WTC11 (cell line): ENCODE results near the gene NSMF. TPM values are rescaled to one million over a fixed set of nuclear protein-coding genes. Genes with fewer than 3 reads are reported as not detected.

Source experiments
- CREB1 ChIP-seq: sonication (generic); formaldehyde crosslinking; IDR thresholded peaks from 2 replicates; pipeline ENCODE4 v1.8.0; 2023; ENCODE audit warnings: mild to moderate bottlenecking, missing genetic modification reagents
- CTCF ChIP-seq: fragments of 200-600 bp; IDR thresholded peaks from 2 replicates; pipeline ENCODE4 v1.8.0; 2022; ENCODE audit warnings: antibody characterized with exemption
- IRF1 ChIP-seq: sonication (generic); formaldehyde crosslinking; IDR thresholded peaks from 2 replicates; pipeline ENCODE4 v1.8.0; 2023; ENCODE audit warnings: missing genetic modification reagents
- IRF2 ChIP-seq: sonication (generic); formaldehyde crosslinking; IDR thresholded peaks from 2 replicates; pipeline ENCODE4 v1.8.0; 2022; ENCODE audit warnings: low read depth, missing genetic modification reagents, borderline replicate concordance
- NR1H2 ChIP-seq: sonication (generic); formaldehyde crosslinking; IDR thresholded peaks from 2 replicates; pipeline ENCODE4 v1.9.0; 2021; ENCODE audit warnings: mild to moderate bottlenecking, moderate library complexity, missing genetic modification reagents
- SOX15 ChIP-seq: fragments of 250-450 bp; sonication (Bioruptor Pico); IDR thresholded peaks from 2 replicates; pipeline ENCODE4 v1.9.0; 2021; ENCODE audit warnings: mild to moderate bottlenecking
- STAT6 ChIP-seq: sonication (generic); formaldehyde crosslinking; conservative IDR thresholded peaks from 2 replicates; pipeline ENCODE4 v1.8.1; 2023; ENCODE audit warnings: mild to moderate bottlenecking, low read depth, missing genetic modification reagents, moderate library complexity
- TEAD1 ChIP-seq: sonication (generic); formaldehyde crosslinking; IDR thresholded peaks from 2 replicates; pipeline ENCODE4 v1.8.0; 2022; ENCODE audit warnings: mild to moderate bottlenecking, missing genetic modification reagents
- ZBTB21 ChIP-seq: sonication (generic); formaldehyde crosslinking; IDR thresholded peaks from 2 replicates; pipeline ENCODE4 v1.8.1; 2023; ENCODE audit warnings: mild to moderate bottlenecking, missing genetic modification reagents, borderline replicate concordance
- ZNF121 ChIP-seq: sonication (generic); formaldehyde crosslinking; IDR thresholded peaks from 2 replicates; pipeline ENCODE4 v1.8.0; 2023; ENCODE audit warnings: missing genetic modification reagents
- ZNF219 ChIP-seq: sonication (generic); formaldehyde crosslinking; IDR thresholded peaks from 2 replicates; pipeline ENCODE4 v1.8.0; 2023; ENCODE audit warnings: missing genetic modification reagents, mild to moderate bottlenecking, borderline replicate concordance
- ZNF263 ChIP-seq: sonication (generic); formaldehyde crosslinking; IDR thresholded peaks from 2 replicates; pipeline ENCODE4 v1.8.1; 2022; ENCODE audit warnings: low read depth, mild to moderate bottlenecking, moderate library complexity, missing genetic modification reagents
- total RNA-seq: library from RNA; stranded (reverse); gene quantifications from 3 replicates; pipeline ENCODE4 v1.2.3, GENCODE V29; 2021
- TF ChIP-seq, protein P1 (sequence below): fragments of 250-450 bp; sonication (Bioruptor Pico); conservative IDR thresholded peaks from 2 replicates; pipeline ENCODE4 v1.9.0; 2021; ENCODE audit warnings: mild to moderate bottlenecking
- TF ChIP-seq, protein P2 (sequence below): sonication (generic); formaldehyde crosslinking; IDR thresholded peaks from 2 replicates; pipeline ENCODE4 v1.8.0; 2022; ENCODE audit warnings: mild to moderate bottlenecking, missing genetic modification reagents
- TF ChIP-seq, protein P3 (sequence below): sonication (generic); formaldehyde crosslinking; IDR thresholded peaks from 2 replicates; pipeline ENCODE4 v1.8.1; 2023; ENCODE audit warnings: mild to moderate bottlenecking, missing genetic modification reagents, moderate library complexity
- TF ChIP-seq, protein P4 (sequence below): sonication (generic); formaldehyde crosslinking; IDR thresholded peaks from 2 replicates; pipeline ENCODE4 v1.8.0; 2022; ENCODE audit warnings: mild to moderate bottlenecking, missing genetic modification reagents
- TF ChIP-seq, protein P5 (sequence below): sonication (generic); formaldehyde crosslinking; IDR thresholded peaks from 2 replicates; pipeline ENCODE4 v1.8.1; 2022; ENCODE audit warnings: low read depth, mild to moderate bottlenecking, moderate library complexity, missing genetic modification reagents, borderline replicate concordance

NSMF gene
- total RNA-seq, 1 experiment from 2014 or later: 61.9 TPM

DNA sequence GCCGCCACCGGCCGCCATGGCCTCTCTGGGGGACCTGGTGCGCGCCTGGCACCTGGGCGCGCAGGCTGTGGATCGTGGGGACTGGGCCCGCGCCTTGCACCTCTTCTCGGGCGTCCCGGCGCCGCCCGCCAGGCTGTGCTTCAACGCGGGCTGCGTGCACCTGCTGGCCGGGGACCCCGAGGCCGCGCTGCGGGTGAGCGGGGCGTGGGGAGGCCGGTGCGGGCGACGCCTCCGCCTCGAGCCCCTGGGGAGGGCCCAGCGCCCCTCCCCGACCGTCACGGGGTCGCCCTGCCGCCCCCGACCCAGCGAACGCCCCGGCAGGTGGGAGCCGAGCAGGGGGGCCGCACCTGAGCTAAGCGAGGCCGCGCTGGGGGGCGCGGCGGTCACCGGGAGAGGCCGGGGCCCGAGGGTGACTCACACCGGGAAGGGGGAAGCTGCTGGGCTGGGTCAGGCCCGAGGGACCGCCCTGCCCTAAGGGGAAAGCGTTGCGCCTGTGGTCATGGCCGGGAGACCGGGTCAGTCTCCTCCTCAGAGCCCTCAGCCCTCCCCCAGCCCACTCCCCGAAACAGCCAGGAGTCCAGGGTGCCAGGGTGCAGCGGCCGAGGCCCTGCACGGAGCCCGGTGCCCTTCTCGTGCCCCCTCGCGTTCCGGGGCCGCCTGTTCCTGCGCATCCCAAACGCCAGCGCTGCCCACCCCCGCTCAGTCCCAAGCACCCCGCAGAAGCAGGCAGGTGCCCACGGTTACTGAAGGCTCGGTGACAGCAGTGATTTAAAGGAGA lies 35.4 kb downstream of the NSMF start (continued):
- TF ChIP-seq, protein P1, sequence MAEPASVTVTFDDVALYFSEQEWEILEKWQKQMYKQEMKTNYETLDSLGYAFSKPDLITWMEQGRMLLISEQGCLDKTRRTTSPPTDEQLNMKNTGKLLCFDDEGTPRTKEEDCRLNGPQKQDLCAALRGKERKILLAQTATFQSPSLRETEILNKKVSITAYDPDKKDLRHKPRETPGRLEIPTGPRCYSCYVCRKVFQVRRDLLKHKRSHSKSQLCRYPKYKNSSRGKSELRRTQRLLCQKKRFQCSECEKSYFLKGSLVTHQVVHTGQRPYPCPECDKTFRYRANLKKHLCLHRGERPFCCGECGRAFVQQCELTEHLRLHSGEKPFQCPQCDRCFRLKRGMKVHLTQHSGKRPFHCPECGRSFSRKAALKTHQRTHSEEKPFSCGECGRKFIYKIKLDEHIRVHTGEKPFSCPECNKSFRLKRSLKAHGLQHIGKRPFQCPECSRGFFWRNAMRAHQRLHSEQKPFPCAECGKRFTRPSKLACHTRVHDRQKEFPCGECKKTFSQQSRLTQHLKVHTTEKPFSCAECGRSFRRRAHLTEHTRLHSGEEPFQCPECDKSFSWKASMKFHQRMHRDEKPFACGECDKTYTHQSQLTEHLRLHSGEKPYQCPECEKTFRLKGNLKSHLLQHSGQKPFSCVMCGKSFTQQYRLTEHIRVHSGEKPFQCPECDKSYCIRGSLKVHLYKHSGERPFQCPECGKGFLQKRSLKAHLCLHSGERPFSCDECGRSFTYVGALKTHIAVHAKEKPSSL (CRISPR knock-in tag): no peak
- TF ChIP-seq, protein P2, sequence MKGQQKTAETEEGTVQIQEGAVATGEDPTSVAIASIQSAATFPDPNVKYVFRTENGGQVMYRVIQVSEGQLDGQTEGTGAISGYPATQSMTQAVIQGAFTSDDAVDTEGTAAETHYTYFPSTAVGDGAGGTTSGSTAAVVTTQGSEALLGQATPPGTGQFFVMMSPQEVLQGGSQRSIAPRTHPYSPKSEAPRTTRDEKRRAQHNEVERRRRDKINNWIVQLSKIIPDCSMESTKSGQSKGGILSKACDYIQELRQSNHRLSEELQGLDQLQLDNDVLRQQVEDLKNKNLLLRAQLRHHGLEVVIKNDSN (CRISPR knock-in tag): no peak
- TF ChIP-seq, protein P3, sequence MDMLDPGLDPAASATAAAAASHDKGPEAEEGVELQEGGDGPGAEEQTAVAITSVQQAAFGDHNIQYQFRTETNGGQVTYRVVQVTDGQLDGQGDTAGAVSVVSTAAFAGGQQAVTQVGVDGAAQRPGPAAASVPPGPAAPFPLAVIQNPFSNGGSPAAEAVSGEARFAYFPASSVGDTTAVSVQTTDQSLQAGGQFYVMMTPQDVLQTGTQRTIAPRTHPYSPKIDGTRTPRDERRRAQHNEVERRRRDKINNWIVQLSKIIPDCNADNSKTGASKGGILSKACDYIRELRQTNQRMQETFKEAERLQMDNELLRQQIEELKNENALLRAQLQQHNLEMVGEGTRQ (CRISPR knock-in tag): 0 out of 2 replicates have a peak, but pooled peaks have one; percentile 18
- TF ChIP-seq CTCF: 0 out of 2 replicates have a peak, but pooled peaks have one; percentile 1
- TF ChIP-seq, protein P4, sequence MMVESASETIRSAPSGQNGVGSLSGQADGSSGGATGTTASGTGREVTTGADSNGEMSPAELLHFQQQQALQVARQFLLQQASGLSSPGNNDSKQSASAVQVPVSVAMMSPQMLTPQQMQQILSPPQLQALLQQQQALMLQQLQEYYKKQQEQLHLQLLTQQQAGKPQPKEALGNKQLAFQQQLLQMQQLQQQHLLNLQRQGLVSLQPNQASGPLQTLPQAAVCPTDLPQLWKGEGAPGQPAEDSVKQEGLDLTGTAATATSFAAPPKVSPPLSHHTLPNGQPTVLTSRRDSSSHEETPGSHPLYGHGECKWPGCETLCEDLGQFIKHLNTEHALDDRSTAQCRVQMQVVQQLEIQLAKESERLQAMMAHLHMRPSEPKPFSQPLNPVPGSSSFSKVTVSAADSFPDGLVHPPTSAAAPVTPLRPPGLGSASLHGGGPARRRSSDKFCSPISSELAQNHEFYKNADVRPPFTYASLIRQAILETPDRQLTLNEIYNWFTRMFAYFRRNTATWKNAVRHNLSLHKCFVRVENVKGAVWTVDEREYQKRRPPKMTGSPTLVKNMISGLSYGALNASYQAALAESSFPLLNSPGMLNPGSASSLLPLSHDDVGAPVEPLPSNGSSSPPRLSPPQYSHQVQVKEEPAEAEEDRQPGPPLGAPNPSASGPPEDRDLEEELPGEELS: no peak
- TF ChIP-seq IRF2 (CRISPR knock-in tag): no peak
- TF ChIP-seq CREB1 (CRISPR knock-in tag): no peak
- TF ChIP-seq SOX15 (CRISPR knock-in tag): no peak
- no peak for TF ChIP-seq IRF1 (CRISPR knock-in tag)
- TF ChIP-seq STAT6 (CRISPR knock-in tag): no peak
- TF ChIP-seq ZBTB21 (CRISPR knock-in tag): no peak
- TF ChIP-seq ZNF263 (CRISPR knock-in tag): no peak
- TF ChIP-seq TEAD1 (CRISPR knock-in tag): no peak
- no peak for TF ChIP-seq NR1H2 (CRISPR knock-in tag)
- no peak for TF ChIP-seq ZNF121 (CRISPR knock-in tag)
- TF ChIP-seq, protein P5, sequence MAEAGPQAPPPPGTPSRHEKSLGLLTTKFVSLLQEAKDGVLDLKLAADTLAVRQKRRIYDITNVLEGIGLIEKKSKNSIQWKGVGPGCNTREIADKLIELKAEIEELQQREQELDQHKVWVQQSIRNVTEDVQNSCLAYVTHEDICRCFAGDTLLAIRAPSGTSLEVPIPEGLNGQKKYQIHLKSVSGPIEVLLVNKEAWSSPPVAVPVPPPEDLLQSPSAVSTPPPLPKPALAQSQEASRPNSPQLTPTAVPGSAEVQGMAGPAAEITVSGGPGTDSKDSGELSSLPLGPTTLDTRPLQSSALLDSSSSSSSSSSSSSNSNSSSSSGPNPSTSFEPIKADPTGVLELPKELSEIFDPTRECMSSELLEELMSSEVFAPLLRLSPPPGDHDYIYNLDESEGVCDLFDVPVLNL: no peak
- no peak for TF ChIP-seq ZNF219 (CRISPR knock-in tag)
